H1 (cell line): Measurements from ENCODE around the gene APOBEC3C. TPM values are rescaled to one million over a fixed set of nuclear protein-coding genes. Genes with fewer than 3 reads are reported as not detected.

Experiments
- CTCF ChIA-PET: fragments of 300-600 bp; sonication (Branson Sonifier 250); formaldehyde crosslinking; loops from one replicate; lab custom pipeline; 2021; ENCODE audit not compliant: partially characterized antibody; lab: Charles Lee
- POLR2A ChIA-PET: fragments of 300-600 bp; sonication (Branson Sonifier 250); formaldehyde crosslinking; loops from one replicate; lab custom pipeline; 2021; ENCODE audit warnings: inconsistent platforms; ENCODE audit not compliant: partially characterized antibody; lab: Charles Lee
- DNase-seq, 2 experiments: peaks; one replicate each; pipeline versions ENCODE4 v3.0.0 to v3.0.0-alpha.2; 2010 to 2022; ENCODE audit warnings: low spot score in 2 of 2, low read depth in 1 of 2, mixed read lengths in 1 of 2
- FAIRE-seq: peaks from 2 replicates; lab custom pipeline; 2011; peaks lifted over from hg19 to GRCh38; lab: Jason Lieb, UNC
- H2AFZ ChIP-seq: 2 replicates; pipeline ENCODE4 v1.8.1; 2012; ENCODE audit warnings: low read length, inconsistent platforms
- H2AK5ac ChIP-seq: 2 replicates; pipeline ENCODE4 v1.6.1; 2013; ENCODE audit warnings: low read depth, low read length
- H2BK120ac ChIP-seq: replicated peaks from 2 replicates; pipeline ENCODE3; 2013; ENCODE audit warnings: low read depth, low read length, inconsistent platforms
- H2BK12ac ChIP-seq: 2 replicates; pipeline ENCODE4 v1.6.1; 2013; ENCODE audit warnings: low read depth, low read length
- H2BK15ac ChIP-seq: 2 replicates; pipeline ENCODE4 v1.6.1; 2013; ENCODE audit warnings: low read length
- H2BK20ac ChIP-seq: 2 replicates; pipeline ENCODE4 v1.6.1; 2013; ENCODE audit warnings: low read length
- H2BK5ac ChIP-seq: 2 replicates; pipeline ENCODE4 v1.6.1; 2013; ENCODE audit warnings: low read depth, low read length
- H3K14ac ChIP-seq: 2 replicates; pipeline ENCODE4 v1.6.1; 2013; ENCODE audit warnings: inconsistent platforms; ENCODE audit not compliant: insufficient read length
- H3K18ac ChIP-seq: 2 replicates; pipeline ENCODE4 v1.6.1; 2013; ENCODE audit warnings: low read length; ENCODE audit errors: extremely low read depth
- H3K23ac ChIP-seq: 2 replicates; pipeline ENCODE4 v1.6.1; 2013; ENCODE audit warnings: inconsistent platforms; ENCODE audit not compliant: insufficient read length
- H3K23me2 ChIP-seq: 2 replicates; pipeline ENCODE4 v1.6.1; 2013; ENCODE audit warnings: low read depth, low read length
- H3K27ac ChIP-seq: 2 replicates; pipeline ENCODE4 v1.6.1; 2011; ENCODE audit warnings: low read depth, low read length, inconsistent platforms
- H3K27me3 ChIP-seq, 4 experiments: replicated peaks in 1 of 4; 1 replicate in 1 of 4; 2 replicates in 3 of 4; pipeline versions ENCODE4 v1.6.1 to v1.8.1; 2011 to 2013; ENCODE audit warnings: low read length in 3 of 4, mild to moderate bottlenecking in 3 of 4, inconsistent platforms in 2 of 4, mixed read lengths in 2 of 4, moderate library complexity in 1 of 4; ENCODE audit not compliant: control insufficient read depth in 3 of 4, insufficient read depth in 3 of 4; ENCODE audit errors: extremely low read depth in 1 of 4
- H3K36me3 ChIP-seq, 4 experiments: 2 replicates each; pipeline versions ENCODE4 v1.6.1 to v1.8.1; 2011 to 2013; ENCODE audit warnings: mild to moderate bottlenecking in 4 of 4, low read length in 3 of 4, moderate library complexity in 2 of 4, control low read depth in 1 of 4, inconsistent platforms in 1 of 4; ENCODE audit not compliant: insufficient read depth in 4 of 4, control insufficient read depth in 2 of 4
- H3K4ac ChIP-seq: replicated peaks from 2 replicates; pipeline ENCODE3; 2013; ENCODE audit warnings: low read length, low read depth, mixed read lengths, inconsistent platforms; ENCODE audit not compliant: insufficient read length
- H3K4me1 ChIP-seq, 4 experiments: replicated peaks in 1 of 4; 1 replicate in 1 of 4; 2 replicates in 3 of 4; pipeline versions ENCODE4 v1.6.1 to v1.8.1; 2011 to 2013; ENCODE audit warnings: low read length in 3 of 4, inconsistent platforms in 2 of 4, mixed read lengths in 1 of 4; ENCODE audit not compliant: insufficient read depth in 4 of 4, control insufficient read depth in 3 of 4
- H3K4me2 ChIP-seq, 2 experiments: 2 replicates each; pipeline versions ENCODE4 v1.6.1 to v1.8.1; 2011 to 2013; ENCODE audit warnings: low read depth in 2 of 2, low read length in 2 of 2, control low read depth in 1 of 2, inconsistent platforms in 1 of 2, mild to moderate bottlenecking in 1 of 2; ENCODE audit not compliant: insufficient read depth in 1 of 2
- H3K4me3 ChIP-seq, 4 experiments: fragments of 200-600, 300-600 bp in 1 of 4; sonication (generic), shearing (Covaris generic), sonication (Bioruptor Twin) in 1 of 4; 2 replicates each; pipeline versions ENCODE4 v1.5.1 to v1.8.1; 2011 to 2016; ENCODE audit warnings: low read length in 4 of 4, low read depth in 3 of 4, control low read depth in 2 of 4, inconsistent platforms in 2 of 4, mild to moderate bottlenecking in 2 of 4, mixed read lengths in 1 of 4, moderate library complexity in 1 of 4; ENCODE audit not compliant: insufficient read depth in 2 of 4; ENCODE audit errors: extremely low read depth in 1 of 4
- H3K56ac ChIP-seq: replicated peaks from 2 replicates; pipeline ENCODE3; 2013; ENCODE audit warnings: low read depth, mild to moderate bottlenecking, mixed read lengths, low read length, inconsistent platforms; ENCODE audit not compliant: insufficient read length
- H3K79me1 ChIP-seq: 2 replicates; pipeline ENCODE4 v1.6.1; 2013; ENCODE audit warnings: low read depth, low read length, control low read depth
- H3K79me2 ChIP-seq, 2 experiments: 2 replicates each; pipeline versions ENCODE4 v1.6.1 to v1.8.1; 2012 to 2013; ENCODE audit warnings: low read length in 2 of 2, mild to moderate bottlenecking in 2 of 2, inconsistent platforms in 1 of 2; ENCODE audit not compliant: insufficient read depth in 2 of 2, control insufficient read depth in 1 of 2
- H3K9ac ChIP-seq, 4 experiments: replicated peaks in 1 of 4; 1 replicate in 1 of 4; 2 replicates in 3 of 4; pipeline versions ENCODE4 v1.6.1 to v1.8.1; 2011 to 2013; ENCODE audit warnings: low read depth in 3 of 4, low read length in 3 of 4, control low read depth in 2 of 4, mild to moderate bottlenecking in 2 of 4, moderate library complexity in 2 of 4, inconsistent platforms in 1 of 4; ENCODE audit errors: extremely low read depth in 1 of 4
- H3K9me3 ChIP-seq, 2 experiments: 2 replicates each; pipeline versions ENCODE4 v1.6.1 to v1.8.1; 2012 to 2013; ENCODE audit warnings: mild to moderate bottlenecking in 2 of 2, moderate library complexity in 2 of 2, control low read depth in 1 of 2, inconsistent platforms in 1 of 2, low read depth in 1 of 2, low read length in 1 of 2, mixed read lengths in 1 of 2; ENCODE audit not compliant: insufficient read depth in 2 of 2
- H4K20me1 ChIP-seq, 2 experiments: replicated peaks in 1 of 2; 2 replicates each; pipeline versions ENCODE3 to v1.8.1; 2011 to 2013; ENCODE audit warnings: inconsistent platforms in 2 of 2, low read length in 2 of 2, mild to moderate bottlenecking in 1 of 2; ENCODE audit not compliant: insufficient read depth in 2 of 2, control insufficient read depth in 1 of 2
- H4K5ac ChIP-seq: 2 replicates; pipeline ENCODE4 v1.6.1; 2013; ENCODE audit warnings: low read length, low read depth, mixed read lengths, inconsistent platforms; ENCODE audit not compliant: insufficient read length
- H4K8ac ChIP-seq: 2 replicates; pipeline ENCODE4 v1.8.0; 2013; ENCODE audit warnings: mild to moderate bottlenecking, moderate library complexity, low read length, inconsistent platforms; ENCODE audit not compliant: insufficient read depth; ENCODE audit errors: extremely low read depth
- H4K91ac ChIP-seq: replicated peaks from 2 replicates; pipeline ENCODE3; 2013; ENCODE audit warnings: low read length, mixed read lengths, inconsistent platforms; ENCODE audit not compliant: insufficient read length
- CHD1 ChIP-seq: IDR thresholded peaks from 2 replicates; pipeline ENCODE4 v1.6.1; 2012; ENCODE audit warnings: low read depth, low read length, improper control_type of control experiment
- CHD2 ChIP-seq: IDR thresholded peaks from 2 replicates; pipeline ENCODE4 v1.6.1; 2012; ENCODE audit warnings: low read length, improper control_type of control experiment
- JUND ChIP-seq: IDR thresholded peaks from 2 replicates; pipeline ENCODE4 v1.6.1; 2011; ENCODE audit warnings: mild to moderate bottlenecking, improper control_type of control experiment, low read length
- KDM1A ChIP-seq: fragments of 200-600, 300-600 bp; sonication (generic); IDR thresholded peaks from 2 replicates; pipeline ENCODE4 v1.7.1; 2016; ENCODE audit warnings: mild to moderate bottlenecking, low read length, borderline replicate concordance
- KDM5A ChIP-seq: fragments of 200-600 bp; IDR thresholded peaks from 2 replicates; pipeline ENCODE4 v1.7.1; 2012; ENCODE audit warnings: mild to moderate bottlenecking, low read length, inconsistent platforms, mixed read lengths
- POLR2AphosphoS5 ChIP-seq: IDR thresholded peaks from 2 replicates; pipeline ENCODE4 v1.6.1; 2011; ENCODE audit warnings: low read depth, low read length
- POU5F1 ChIP-seq: IDR thresholded peaks from 2 replicates; pipeline ENCODE4 v1.6.1; 2011; ENCODE audit warnings: low read depth, mild to moderate bottlenecking, low read length, moderate library complexity
- TBP ChIP-seq: IDR thresholded peaks from 2 replicates; pipeline ENCODE4 v1.6.1; 2011; ENCODE audit warnings: low read depth, low read length, improper control_type of control experiment
- WGBS, 2 experiments: shearing (Covaris generic) in 1 of 2; methylation state at CpG; one replicate each; pipeline versions ENCODE4 v1.1.6 to v1.1.7; 2013 to 2015; ENCODE audit warnings: low lambda C conversion rate in 2 of 2, mixed read lengths in 2 of 2, inconsistent platforms in 1 of 2, low coverage in 1 of 2, missing lambda C conversion rate in 1 of 2; ENCODE audit not compliant: insufficient replicate concordance in 2 of 2, insufficient coverage in 1 of 2, insufficient read length in 1 of 2; ENCODE audit errors: extremely low coverage in 1 of 2, missing lambda C conversion rate in 1 of 2; 5-methylcytosine and 5-hydroxymethylcytosine counted together
- polyA plus RNA-seq, 7 experiments: library from polyadenylated mRNA; depleted of rRNA in 3 of 7; stranded (reverse) in 5 of 7; unstranded in 2 of 7; fragments of >200 nt in 5 of 7; fragments of 200-250 nt in 2 of 7; gene quantifications; 1 replicate in 5 of 7; 2 replicates in 1 of 7; 4 replicates in 1 of 7; pipeline versions ENCODE4 v1.2.1 to v1.2.3, GENCODE V29; 2011 to 2013; ENCODE audit warnings: missing spikeins in 2 of 7, mixed read lengths in 2 of 7
- total RNA-seq: library from RNA; stranded (reverse); fragmentation: NEBNext Ultra II Directional; extraction: Animal tissue kit (Norgen Biotek cat#: 25700); gene quantifications from 2 replicates; pipeline ENCODE4 v1.2.1, GENCODE V29; 2021
- TF ChIP-seq, protein P1 (sequence below): IDR thresholded peaks from 2 replicates; pipeline ENCODE4 v1.6.1; 2012; ENCODE audit warnings: low read length, inconsistent platforms

Gene APOBEC3C
- total and polyA plus RNA-seq, 2 of the 8 experiments (the other 6 are each of a cell fraction or from before 2014, with no cell fraction given), result 20.3 to 23.3 TPM

DNA sequence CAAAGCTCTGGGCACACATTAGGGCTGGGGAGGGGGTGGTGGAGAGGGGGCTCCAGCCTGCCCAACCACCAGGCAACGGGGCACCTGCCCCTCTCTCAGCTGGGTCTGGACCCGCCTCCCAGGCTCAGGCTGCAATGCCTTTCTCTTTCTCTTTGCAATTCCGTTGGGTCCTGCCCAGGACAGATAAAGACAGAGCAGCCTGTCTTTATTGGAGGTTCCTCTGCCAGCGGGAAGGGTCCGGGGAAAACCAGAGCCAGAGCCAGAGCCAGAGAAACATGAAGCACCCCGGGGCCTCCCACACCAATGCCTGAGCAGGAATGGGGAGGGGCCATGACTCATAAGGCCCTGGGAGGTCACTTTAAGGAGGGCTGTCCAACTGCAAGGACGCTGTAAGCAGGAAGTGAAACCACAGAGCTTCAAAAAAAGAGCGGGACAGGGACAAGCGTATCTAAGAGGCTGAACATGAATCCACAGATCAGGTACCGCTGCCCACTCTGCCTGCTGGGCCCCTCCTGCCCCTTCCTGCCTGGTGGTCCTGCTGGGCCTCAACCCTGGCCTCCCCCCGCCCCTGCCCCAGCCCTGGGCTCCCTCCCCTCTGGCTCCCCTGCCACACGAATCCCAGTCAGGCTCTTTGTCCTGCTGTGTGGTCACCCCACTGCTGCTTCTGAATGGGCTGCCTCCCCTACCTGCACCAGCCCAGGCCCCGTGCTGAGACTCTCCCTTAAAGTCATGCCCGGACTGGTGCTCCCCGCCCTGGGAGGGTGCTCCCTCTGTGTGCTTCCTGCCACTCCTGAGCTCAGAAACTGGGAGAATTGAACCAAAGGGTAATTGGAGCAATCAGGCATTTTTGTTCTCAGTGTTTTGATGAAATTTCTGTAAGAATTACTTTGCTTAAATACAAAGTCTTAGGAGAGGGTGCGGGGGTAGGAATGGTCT, 31.8 kb upstream of the APOBEC3C start, which contains the start of gene APOBEC3B:
Gene APOBEC3B, plus strand, starts transcription at position 356 of the 936 bp plus-strand sequence. Its CDS starts 107 bp downstream, at position 463.
- Histone ChIP-seq H3K23me2 (no peaks in the 10 kb centered on the region), H4K91ac (peak within 1 kb of the TSS; percentile 84), H3K4me2 (peak within 1 kb of the TSS; percentile 45 to 48; a peak in 3 of 4 replicates), H2BK20ac (peak within 1 kb of the TSS; percentile 90; the same call in 1 of the 2 replicates), H2AK5ac (no peak within 1 kb of the TSS; the same call in 1 of the 2 replicates), H2AFZ (no peak within 1 kb of the TSS), H2BK5ac (peak within 1 kb of the TSS; percentile 75; the same call in 1 of the 2 replicates), H4K8ac (0 out of 2 replicates have a peak within 1 kb of the TSS, but pooled peaks have one; percentile 30), H2BK120ac (peak within 1 kb of the TSS; percentile 86), H3K79me2 (no peaks in the 10 kb centered on the region), H3K14ac (no peak within 1 kb of the TSS), H3K18ac (peak within 1 kb of the TSS; percentile 93), H2BK12ac (peak within 1 kb of the TSS; percentile 90), H3K4ac (no peak within 1 kb of the TSS), H3K9me3 (peaks cover 7 to 18% of the 10 kb centered on the region in 2 experiments), H3K79me1 (no peaks in the 10 kb centered on the region), H4K5ac (peak within 1 kb of the TSS; percentile 57), H3K4me3 (peak within 1 kb of the TSS in 1 of 4 experiments; percentile 39; a peak in 2 of 8 replicates), H4K20me1 (no peaks in the 10 kb centered on the region), H3K23ac (no peak within 1 kb of the TSS), H3K4me1 (peaks cover 0 to 16% (median 4%) of the 10 kb centered on the region in 4 experiments; a peak in 6 of 7 replicates), H3K27ac (peak within 1 kb of the TSS; percentile 54; the same call in 1 of the 2 replicates), H3K9ac (no peak within 1 kb of the TSS; a peak in 3 of 7 replicates), H3K36me3 (peaks cover 0 to 5% (median 0%) of the 10 kb centered on the region in 4 experiments; a peak in 2 of 8 replicates), H3K56ac (peak within 1 kb of the TSS; percentile 39), H3K27me3 (no peaks in the 10 kb centered on the region), H2BK15ac (no peak within 1 kb of the TSS)
- 51% methylated on average over 14 of the region's 16 CpGs; no CpG with 5 or more reads in 1 of the 2 experiments for WGBS, 2 experiments
- DNase-seq (no peak), FAIRE-seq (peak; percentile 84)
- CTCF ChIA-PET, result interaction anchor here (0.9 to 6.9 kb wide), 7 partner anchors 10 to 213 kb away, joined by 3 to 63 read pairs (median 5); no protein-coding TSS in a partner anchor
- POLR2A ChIA-PET, result interaction anchor here (0.6 to 2.0 kb wide), 4 partner anchors 9 to 38 kb away, joined by 3 to 8 read pairs (median 4); no protein-coding TSS in a partner anchor
- TF ChIP-seq TBP (0 out of 2 replicates have a peak, but pooled peaks have one; percentile 18), KDM1A (no peak), POLR2AphosphoS5 (0 out of 2 replicates have a peak, but pooled peaks have one; percentile 28), JUND (peak; percentile 91), KDM5A (no peak), POU5F1 (no peak), CHD2 (no peak), CHD1 (no peak)
- TF ChIP-seq, protein P1, sequence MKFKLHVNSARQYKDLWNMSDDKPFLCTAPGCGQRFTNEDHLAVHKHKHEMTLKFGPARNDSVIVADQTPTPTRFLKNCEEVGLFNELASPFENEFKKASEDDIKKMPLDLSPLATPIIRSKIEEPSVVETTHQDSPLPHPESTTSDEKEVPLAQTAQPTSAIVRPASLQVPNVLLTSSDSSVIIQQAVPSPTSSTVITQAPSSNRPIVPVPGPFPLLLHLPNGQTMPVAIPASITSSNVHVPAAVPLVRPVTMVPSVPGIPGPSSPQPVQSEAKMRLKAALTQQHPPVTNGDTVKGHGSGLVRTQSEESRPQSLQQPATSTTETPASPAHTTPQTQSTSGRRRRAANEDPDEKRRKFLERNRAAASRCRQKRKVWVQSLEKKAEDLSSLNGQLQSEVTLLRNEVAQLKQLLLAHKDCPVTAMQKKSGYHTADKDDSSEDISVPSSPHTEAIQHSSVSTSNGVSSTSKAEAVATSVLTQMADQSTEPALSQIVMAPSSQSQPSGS, result no peak
